ENCODE measurements around the gene SOD1. TPM values are rescaled to one million over a fixed set of nuclear protein-coding genes. Genes with fewer than 3 reads are reported as not detected.

SOD1 gene
- total and polyA plus RNA-seq, 2 of the 8 experiments (the other 6 are each of a cell fraction or from before 2014, with no cell fraction given) = 192 to 226 TPM

GRCh38 chr21:31623664-31624063, 35.8 kb upstream of the SOD1 start:
- H2BK20ac ChIP-seq (ENCODE audit: low read length) = no peak overlapping the region
- H3K79me2 ChIP-seq (ENCODE audit: control insufficient read depth in 1 of 2, insufficient read depth in 2 of 2, low read length in 2 of 2) = no peaks in the 10 kb centered on the region
- no peak overlapping the region for H4K91ac ChIP-seq (replicated peaks; ENCODE audit: insufficient read length, low read length)
- 74% methylated on average over 6 of the region's 6 CpGs; no CpG with 5 or more reads in 1 of the 2 experiments for WGBS, 2 experiments (ENCODE audit: extremely low coverage in 1 of 2, insufficient coverage in 1 of 2, insufficient read length in 1 of 2, insufficient replicate concordance in 2 of 2, low coverage in 1 of 2, low lambda C conversion rate in 2 of 2, missing lambda C conversion rate in 1 of 2)
- H4K5ac ChIP-seq (ENCODE audit: insufficient read length, low read depth, low read length) = no peak overlapping the region
- H4K8ac ChIP-seq (ENCODE audit: extremely low read depth, insufficient read depth, low read length) = no peak overlapping the region
- no peaks in the 10 kb centered on the region for H3K4me1 ChIP-seq (replicated peaks in 1 of 4; ENCODE audit: control insufficient read depth in 3 of 4, insufficient read depth in 4 of 4, low read length in 3 of 4)
- no peak overlapping the region for H2AK5ac ChIP-seq (ENCODE audit: low read depth, low read length)
- no peak overlapping the region for H3K4me2 ChIP-seq (ENCODE audit: insufficient read depth in 1 of 2, low read depth in 2 of 2, low read length in 2 of 2)
- peak; percentile 62 for FAIRE-seq
- H2BK12ac ChIP-seq (ENCODE audit: low read depth, low read length) = no peak overlapping the region
- H2BK120ac ChIP-seq (replicated peaks; ENCODE audit: low read depth, low read length) = no peak overlapping the region
- H3K9me3 ChIP-seq (ENCODE audit: insufficient read depth in 2 of 2, low read depth in 1 of 2, low read length in 1 of 2) = no peaks in the 10 kb centered on the region; a peak in 1 of 4 replicates
- TF ChIP-seq RAD21 (IDR thresholded peaks at IDR 0.05 in 1 of 2, conservative IDR thresholded peaks at IDR 0.05 in 1 of 2; ENCODE audit: low read depth in 2 of 2, low read length in 2 of 2) = peak; percentile 33 to 58
- TF ChIP-seq SUZ12 (IDR thresholded peaks at IDR 0.05; ENCODE audit: low read length) = no peak
- no peak for TF ChIP-seq CHD2 (IDR thresholded peaks at IDR 0.05; ENCODE audit: low read length)
- TF ChIP-seq CTCF (IDR thresholded peaks at IDR 0.05; ENCODE audit: control extremely low read depth in 1 of 3, insufficient read depth in 1 of 3, low read depth in 1 of 3, low read length in 3 of 3) = peak; percentile 10 to 40 (median 31)
- TF ChIP-seq SAP30 (IDR thresholded peaks at IDR 0.05; ENCODE audit: insufficient read depth, insufficient replicate concordance, low read length) = no peak
- no peak for TF ChIP-seq HDAC2 (IDR thresholded peaks at IDR 0.05; ENCODE audit: borderline replicate concordance in 1 of 2, low read depth in 2 of 2, low read length in 2 of 2)
- no peak for TF ChIP-seq HDAC6 (IDR thresholded peaks at IDR 0.05; ENCODE audit: low read depth, low read length)
- no peak overlapping the region for H2BK5ac ChIP-seq (ENCODE audit: low read depth, low read length)
- H4K20me1 ChIP-seq (replicated peaks in 1 of 2; ENCODE audit: control insufficient read depth in 1 of 2, insufficient read depth in 2 of 2, low read length in 2 of 2) = no peaks in the 10 kb centered on the region
- H3K23me2 ChIP-seq (ENCODE audit: low read depth, low read length) = no peaks in the 10 kb centered on the region
- no peak overlapping the region for H3K14ac ChIP-seq (ENCODE audit: insufficient read length)
- no peak overlapping the region for H3K4me3 ChIP-seq (ENCODE audit: extremely low read depth in 1 of 4, insufficient read depth in 2 of 4, low read depth in 3 of 4, low read length in 4 of 4)
- H3K23ac ChIP-seq (ENCODE audit: insufficient read length) = no peak overlapping the region
- no peaks in the 10 kb centered on the region for H3K79me1 ChIP-seq (ENCODE audit: low read depth, low read length)
- 0 out of 2 replicates have a peak overlapping the region, but pooled peaks have one; percentile 42 for H2AFZ ChIP-seq (ENCODE audit: low read length)
- no peaks in the 10 kb centered on the region for H3K27me3 ChIP-seq (replicated peaks in 1 of 4; ENCODE audit: control insufficient read depth in 3 of 4, extremely low read depth in 1 of 4, insufficient read depth in 3 of 4, low read length in 3 of 4)
- ChIA-PET CTCF (ENCODE audit: partially characterized antibody) (interaction anchor here (0.6 to 2.4 kb wide), 25 partner anchors 9 to 524 kb away, joined by 3 to 14 read pairs (median 4); no protein-coding TSS in a partner anchor), POLR2A (ENCODE audit: partially characterized antibody) (interaction anchor here (0.9 kb wide), 1 partner anchor 21 kb away, joined by 3 read pairs; no protein-coding TSS in a partner anchor)
- H3K56ac ChIP-seq (replicated peaks; ENCODE audit: insufficient read length, low read depth, low read length) = no peak overlapping the region
- no peak for DNase-seq (ENCODE audit: low read depth in 1 of 2, low spot score in 2 of 2)
- H3K36me3 ChIP-seq (ENCODE audit: control insufficient read depth in 2 of 4, insufficient read depth in 4 of 4, low read length in 3 of 4) = no peaks in the 10 kb centered on the region
- no peak overlapping the region for H3K4ac ChIP-seq (replicated peaks; ENCODE audit: insufficient read length, low read depth, low read length)
- no peak overlapping the region for H3K9ac ChIP-seq (replicated peaks in 1 of 4; ENCODE audit: extremely low read depth in 1 of 4, low read depth in 3 of 4, low read length in 3 of 4)
- no peak overlapping the region for H3K18ac ChIP-seq (ENCODE audit: extremely low read depth, low read length)
- H2BK15ac ChIP-seq (ENCODE audit: low read length) = no peak overlapping the region
- H3K27ac ChIP-seq (ENCODE audit: low read depth, low read length) = no peak overlapping the region
